IMR-90 (cell line): ENCODE data around the gene H3-3A. TPM values are rescaled to one million over a fixed set of nuclear protein-coding genes. Genes with fewer than 3 reads are reported as not detected.

Experiments
- ATAC-seq: fragments of 200-7000 bp; cut with Tn5 transposase; 2 replicates; pipeline ENCODE4 v1.9.1; 2020; ENCODE audit warnings: low read depth, mild to moderate bottlenecking, moderate library complexity
- BruUV-seq: library from RNA; stranded (reverse); fragments of 400-500 nt; replicated peaks from 2 replicates; lab custom pipeline; 2021; lab: Mats Ljungman, UMichigan
- CTCF ChIA-PET: fragments of 300-600 bp; formaldehyde crosslinking; extraction: SDS; loops from one replicate; lab custom pipeline; 2021; ENCODE audit warnings: antibody characterized with exemption; lab: Yijun Ruan, JAX
- POLR2A ChIA-PET: fragments of 300-600 bp; sonication (Branson Sonifier 250); formaldehyde crosslinking; loops from one replicate; lab custom pipeline; 2022; ENCODE audit warnings: antibody characterized with exemption; ENCODE audit not compliant: unreplicated experiment; lab: Charles Lee
- DNase-seq: peaks from one replicate; pipeline ENCODE4 v3.0.0; 2013
- H2AFZ ChIP-seq: replicated peaks from 2 replicates; pipeline ENCODE3; 2013; ENCODE audit warnings: low read length, mild to moderate bottlenecking; ENCODE audit not compliant: poor library complexity
- H2AK5ac ChIP-seq: 2 replicates; pipeline ENCODE4 v1.6.1; 2013; ENCODE audit warnings: low read depth, low read length, inconsistent platforms
- H2AK9ac ChIP-seq: replicated peaks from 2 replicates; pipeline ENCODE3; 2013; ENCODE audit warnings: mild to moderate bottlenecking, low read depth, low read length, moderate library complexity; ENCODE audit not compliant: poor library complexity
- H2BK120ac ChIP-seq: 2 replicates; pipeline ENCODE4 v1.6.1; 2013; ENCODE audit warnings: low read depth, low read length, inconsistent platforms
- H2BK15ac ChIP-seq: 3 replicates; pipeline ENCODE4 v1.6.1; 2013; ENCODE audit warnings: low read depth, low read length, inconsistent platforms
- H2BK20ac ChIP-seq: 2 replicates; pipeline ENCODE4 v1.6.1; 2013; ENCODE audit warnings: low read depth, mild to moderate bottlenecking, inconsistent platforms, low read length, moderate library complexity
- H2BK5ac ChIP-seq: 2 replicates; pipeline ENCODE4 v1.6.1; 2013; ENCODE audit warnings: mild to moderate bottlenecking, low read depth, low read length, inconsistent platforms; ENCODE audit not compliant: poor library complexity, severe bottlenecking
- H3K14ac ChIP-seq: replicated peaks from 2 replicates; pipeline ENCODE4 v1.6.1; 2013; ENCODE audit warnings: low read depth, low read length, inconsistent platforms
- H3K18ac ChIP-seq: 2 replicates; pipeline ENCODE4 v1.6.1; 2013; ENCODE audit warnings: low read depth, low read length, control low read depth
- H3K23ac ChIP-seq: 2 replicates; pipeline ENCODE4 v1.6.1; 2013; ENCODE audit warnings: low read depth, low read length, inconsistent platforms
- H3K27ac ChIP-seq: 2 replicates; pipeline ENCODE4 v1.5.1; 2013; ENCODE audit warnings: mild to moderate bottlenecking, control low read depth, low read length; ENCODE audit not compliant: insufficient read depth
- H3K27me3 ChIP-seq: 2 replicates; pipeline ENCODE4 v1.6.1; 2013; ENCODE audit warnings: low read length; ENCODE audit not compliant: control insufficient read depth, insufficient read depth
- H3K36me3 ChIP-seq: 2 replicates; pipeline ENCODE4 v1.6.1; 2013; ENCODE audit warnings: low read length, mixed read lengths; ENCODE audit not compliant: control insufficient read depth, insufficient read depth
- H3K4ac ChIP-seq: 2 replicates; pipeline ENCODE4 v1.6.1; 2013; ENCODE audit warnings: low read depth, low read length, inconsistent platforms
- H3K4me1 ChIP-seq: 2 replicates; pipeline ENCODE4 v1.6.1; 2013; ENCODE audit warnings: low read length, mixed read lengths; ENCODE audit not compliant: control insufficient read depth, insufficient read depth
- H3K4me2 ChIP-seq: 2 replicates; pipeline ENCODE4 v1.6.1; 2013; ENCODE audit warnings: low read depth, mild to moderate bottlenecking, control low read depth, low read length, moderate library complexity
- H3K4me3 ChIP-seq: 2 replicates; pipeline ENCODE4 v1.5.1; 2013; ENCODE audit warnings: low read depth, mild to moderate bottlenecking, control low read depth, low read length, moderate library complexity; ENCODE audit not compliant: insufficient read depth
- H3K56ac ChIP-seq: 2 replicates; pipeline ENCODE4 v1.6.1; 2013; ENCODE audit warnings: low read length, inconsistent platforms; ENCODE audit not compliant: insufficient read depth; ENCODE audit errors: extremely low read depth
- H3K79me1 ChIP-seq, 2 experiments: 2 replicates each; pipeline ENCODE4 v1.6.1; 2013; ENCODE audit warnings: low read length in 2 of 2, inconsistent platforms in 1 of 2, low read depth in 1 of 2
- H3K9ac ChIP-seq: 2 replicates; pipeline ENCODE4 v1.6.1; 2013; ENCODE audit warnings: low read depth, low read length, control low read depth
- H3K9me1 ChIP-seq: 2 replicates; pipeline ENCODE4 v1.6.1; 2013; ENCODE audit warnings: low read length, inconsistent platforms; ENCODE audit not compliant: insufficient read depth
- H3K9me3 ChIP-seq: 2 replicates; pipeline ENCODE4 v1.6.1; 2013; ENCODE audit warnings: low read length; ENCODE audit not compliant: control insufficient read depth, insufficient read depth
- H4K20me1 ChIP-seq: 2 replicates; pipeline ENCODE4 v1.6.1; 2013; ENCODE audit warnings: low read length, inconsistent platforms; ENCODE audit not compliant: insufficient read depth
- H4K5ac ChIP-seq: 2 replicates; pipeline ENCODE4 v1.6.1; 2013; ENCODE audit warnings: mild to moderate bottlenecking, low read depth, low read length, control low read depth
- H4K8ac ChIP-seq, 2 experiments: 2 replicates each; pipeline ENCODE4 v1.6.1; 2013; ENCODE audit warnings: low read depth in 2 of 2, low read length in 2 of 2, control low read depth in 1 of 2, inconsistent platforms in 1 of 2
- H4K91ac ChIP-seq: 2 replicates; pipeline ENCODE4 v1.6.1; 2013; ENCODE audit warnings: low read depth, low read length, inconsistent platforms; ENCODE audit not compliant: insufficient read depth
- BHLHE40 ChIP-seq: fragments of 150-350 bp; IDR thresholded peaks from 2 replicates; pipeline ENCODE4 v1.6.1; 2016; ENCODE audit warnings: mild to moderate bottlenecking, low read depth, low read length
- CEBPB ChIP-seq: IDR thresholded peaks from 2 replicates; pipeline ENCODE4 v1.6.1; 2012; ENCODE audit warnings: low read depth, low read length, improper control_type of control experiment
- CHD1 ChIP-seq: IDR thresholded peaks from 2 replicates; pipeline ENCODE4 v1.6.1; 2012; ENCODE audit warnings: low read depth, low read length, improper control_type of control experiment
- FOS ChIP-seq: fragments of 150-350 bp; IDR thresholded peaks from 2 replicates; pipeline ENCODE4 v1.6.1; 2016; ENCODE audit warnings: low read depth, low read length
- MAFK ChIP-seq: IDR thresholded peaks from 2 replicates; pipeline ENCODE4 v1.6.1; 2012; ENCODE audit warnings: low read depth, low read length, improper control_type of control experiment
- MAZ ChIP-seq: IDR thresholded peaks from 2 replicates; pipeline ENCODE4 v1.6.1; 2012; ENCODE audit warnings: low read depth, mild to moderate bottlenecking, low read length, improper control_type of control experiment, moderate library complexity, borderline replicate concordance
- MXI1 ChIP-seq: IDR thresholded peaks from 2 replicates; pipeline ENCODE4 v1.6.1; 2012; ENCODE audit warnings: low read depth, mild to moderate bottlenecking, low read length, moderate library complexity, borderline replicate concordance
- NFE2L2 ChIP-seq: fragments of 150-350 bp; IDR thresholded peaks from 2 replicates; pipeline ENCODE4 v1.6.1; 2016; ENCODE audit warnings: low read depth, mild to moderate bottlenecking, low read length
- POLR2A ChIP-seq: IDR thresholded peaks from 2 replicates; pipeline ENCODE4 v1.6.1; 2012; ENCODE audit warnings: mild to moderate bottlenecking, low read depth, low read length
- RAD21 ChIP-seq: IDR thresholded peaks from 2 replicates; pipeline ENCODE4 v1.6.1; 2012; ENCODE audit warnings: low read length, improper control_type of control experiment
- RCOR1 ChIP-seq: IDR thresholded peaks from 2 replicates; pipeline ENCODE4 v1.6.1; 2012; ENCODE audit warnings: mild to moderate bottlenecking, low read length, improper control_type of control experiment; ENCODE audit not compliant: insufficient replicate concordance
- RFX5 ChIP-seq: IDR thresholded peaks from 2 replicates; pipeline ENCODE4 v1.8.0; 2012; ENCODE audit warnings: low read depth, mild to moderate bottlenecking, low read length, moderate library complexity
- SMC3 ChIP-seq: fragments of 150-350 bp; IDR thresholded peaks from 2 replicates; pipeline ENCODE4 v1.6.1; 2016; ENCODE audit warnings: low read depth, mild to moderate bottlenecking, antibody characterized with exemption, low read length, moderate library complexity
- WGBS, 2 experiments: methylation state at CpG; one replicate each; pipeline versions ENCODE4 v1.1.5 to v1.1.7; 2013; ENCODE audit warnings: missing lambda C conversion rate in 2 of 2; ENCODE audit not compliant: insufficient read length in 1 of 2; ENCODE audit errors: extremely low coverage in 2 of 2; 5-methylcytosine and 5-hydroxymethylcytosine counted together
- dilution Hi-C: fragments of 300-500 bp; cut with HindIII; formaldehyde crosslinking; loops from one replicate; pipeline ENCODE4 v1.14.3; 2018; ENCODE audit warnings: low sequenced_read_pairs; ENCODE audit not compliant: unreplicated experiment
- in situ Hi-C: fragments of 300-500 bp; cut with MboI; formaldehyde crosslinking; loops from 3 replicates; pipeline ENCODE4 v1.14.3; 2019; ENCODE audit warnings: low sequenced_read_pairs, inconsistent platforms, mixed read lengths
- intact Hi-C: fragments of 100-400 bp; cut with micrococcal nuclease; formaldehyde crosslinking; loops from 2 replicates; pipeline ENCODE4 v1.10.0; 2022
- polyA plus RNA-seq, 3 experiments: library from polyadenylated mRNA; depleted of rRNA; stranded (reverse); fragments of >200 nt; gene quantifications; 2 replicates each; pipeline ENCODE4 v1.2.3, GENCODE V29; 2012; ENCODE audit warnings: low replicate concordance in 1 of 3
- total RNA-seq: library from RNA; depleted of rRNA; stranded (reverse); fragments of >200 nt; gene quantifications from 2 replicates; pipeline ENCODE4 v1.2.3, GENCODE V29; 2012
- TF ChIP-seq, protein P1 (sequence below): fragments of 150-350 bp; IDR thresholded peaks from 2 replicates; pipeline ENCODE4 v1.6.1; 2017; ENCODE audit warnings: mild to moderate bottlenecking, antibody characterized with exemption, low read length, low read depth
- TF ChIP-seq, protein P2 (sequence below): fragments of 150-350 bp; IDR thresholded peaks from 2 replicates; pipeline ENCODE4 v1.6.1; 2016; ENCODE audit warnings: low read depth, mild to moderate bottlenecking, low read length, moderate library complexity, borderline replicate concordance

The H3-3A gene
- total and polyA plus RNA-seq, 2 of the 4 experiments (the other 2 are of a cell fraction) = 188 to 256 TPM

DNA sequence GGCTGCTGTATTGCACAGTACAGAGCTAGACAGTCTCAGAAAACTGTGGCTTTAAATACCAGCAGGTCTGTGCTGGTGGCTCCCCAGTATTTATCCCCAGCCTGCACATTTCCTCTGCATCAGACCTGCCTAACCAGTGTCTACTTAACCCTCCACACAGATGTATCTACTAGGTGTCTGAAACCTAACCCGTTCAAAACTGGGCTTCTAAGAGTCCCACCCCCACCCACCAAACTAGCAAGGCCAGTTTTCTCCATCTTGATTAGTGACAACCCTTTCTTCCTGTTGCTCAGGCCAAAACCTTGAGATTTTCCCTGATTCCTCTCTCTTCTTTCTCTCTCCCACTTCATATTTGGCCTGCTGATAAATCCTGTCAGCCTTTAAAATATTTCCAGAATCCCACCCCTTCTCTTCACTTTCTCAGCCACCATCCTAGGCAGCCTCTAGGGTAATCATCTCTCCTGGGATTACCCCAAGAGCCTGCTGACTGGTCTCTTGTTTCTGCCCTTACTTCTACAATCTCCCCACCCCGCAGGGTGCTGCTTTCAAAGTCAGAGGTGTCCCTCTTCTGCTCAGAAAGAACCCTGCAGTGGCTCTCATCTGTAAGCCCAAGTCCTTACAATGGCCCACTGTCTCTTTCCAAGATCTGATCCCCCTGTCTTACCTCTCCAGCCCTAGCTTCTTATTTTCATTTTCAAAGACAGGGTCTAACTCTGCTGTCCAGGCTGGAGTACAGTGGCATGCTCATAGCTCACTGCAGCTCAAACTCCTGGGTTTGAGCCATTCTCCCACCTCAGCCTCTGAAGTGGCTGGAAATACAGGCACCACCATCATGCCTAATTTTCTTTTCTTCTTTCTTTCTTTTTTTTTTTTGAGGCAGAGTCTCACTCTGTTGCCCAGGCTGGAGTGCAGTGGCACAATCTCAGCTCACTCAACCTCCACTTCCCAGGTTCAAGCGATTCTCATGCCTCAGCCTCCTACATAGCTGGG is 45.2 kb downstream of the H3-3A start:
- H3K27me3 ChIP-seq = no peaks in the 10 kb centered on the region
- no peak overlapping the region for H3K27ac ChIP-seq
- H2AK9ac ChIP-seq = peak overlapping the region; percentile 34
- POLR2A ChIA-PET = no interaction called here
- in situ Hi-C loops (no loop called here), intact Hi-C loops (loop anchor here (2.0 kb wide), 1 partner anchor 43 kb away; no protein-coding TSS in a partner anchor), dilution Hi-C loops (no loop called here)
- H3K79me1 ChIP-seq = no peaks in the 10 kb centered on the region
- BruUV-seq = no TSS peak
- CTCF ChIA-PET = interaction anchor here (0.7 to 1.7 kb wide), 3 partner anchors 25 to 630 kb away, joined by 3 to 10 read pairs (median 4); no protein-coding TSS in a partner anchor
- H3K14ac ChIP-seq = no peak overlapping the region
- no peaks in the 10 kb centered on the region for H3K36me3 ChIP-seq
- no peaks in the 10 kb centered on the region for H3K9me3 ChIP-seq
- no peak overlapping the region for H2BK15ac ChIP-seq
- no peak overlapping the region for H4K5ac ChIP-seq
- no peak overlapping the region for H4K91ac ChIP-seq
- DNase-seq (no peak), ATAC-seq (no peak)
- H2AFZ ChIP-seq = peak overlapping the region; percentile 49
- no peak overlapping the region for H2BK120ac ChIP-seq
- H3K4me1 ChIP-seq = peaks cover 4% of the 10 kb centered on the region; the same call in 1 of the 2 replicates
- no peak overlapping the region for H3K9ac ChIP-seq
- H2AK5ac ChIP-seq = no peak overlapping the region
- no peaks in the 10 kb centered on the region for H3K9me1 ChIP-seq
- H3K18ac ChIP-seq = no peak overlapping the region
- no peaks in the 10 kb centered on the region for H4K20me1 ChIP-seq
- H2BK20ac ChIP-seq = no peak overlapping the region
- H3K4ac ChIP-seq = no peak overlapping the region
- H3K23ac ChIP-seq = no peak overlapping the region
- no peak overlapping the region for H3K4me3 ChIP-seq
- H3K56ac ChIP-seq = no peak overlapping the region
- no peak overlapping the region for H2BK5ac ChIP-seq
- H4K8ac ChIP-seq = no peak overlapping the region; a peak in 1 of 4 replicates
- no peak overlapping the region for H3K4me2 ChIP-seq
- no CpG with 5 or more reads among the region's 3 CpGs for WGBS, 2 experiments
- TF ChIP-seq BHLHE40 (no peak), MAZ (no peak), RCOR1 (no peak), CHD1 (no peak), FOS (no peak), SMC3 (no peak), NFE2L2 (no peak), RFX5 (no peak), MAFK (no peak), MXI1 (no peak), CEBPB (no peak), RAD21 (no peak), POLR2A (no peak)
- TF ChIP-seq, protein P1, sequence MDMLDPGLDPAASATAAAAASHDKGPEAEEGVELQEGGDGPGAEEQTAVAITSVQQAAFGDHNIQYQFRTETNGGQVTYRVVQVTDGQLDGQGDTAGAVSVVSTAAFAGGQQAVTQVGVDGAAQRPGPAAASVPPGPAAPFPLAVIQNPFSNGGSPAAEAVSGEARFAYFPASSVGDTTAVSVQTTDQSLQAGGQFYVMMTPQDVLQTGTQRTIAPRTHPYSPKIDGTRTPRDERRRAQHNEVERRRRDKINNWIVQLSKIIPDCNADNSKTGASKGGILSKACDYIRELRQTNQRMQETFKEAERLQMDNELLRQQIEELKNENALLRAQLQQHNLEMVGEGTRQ = no peak
- TF ChIP-seq, protein P2, sequence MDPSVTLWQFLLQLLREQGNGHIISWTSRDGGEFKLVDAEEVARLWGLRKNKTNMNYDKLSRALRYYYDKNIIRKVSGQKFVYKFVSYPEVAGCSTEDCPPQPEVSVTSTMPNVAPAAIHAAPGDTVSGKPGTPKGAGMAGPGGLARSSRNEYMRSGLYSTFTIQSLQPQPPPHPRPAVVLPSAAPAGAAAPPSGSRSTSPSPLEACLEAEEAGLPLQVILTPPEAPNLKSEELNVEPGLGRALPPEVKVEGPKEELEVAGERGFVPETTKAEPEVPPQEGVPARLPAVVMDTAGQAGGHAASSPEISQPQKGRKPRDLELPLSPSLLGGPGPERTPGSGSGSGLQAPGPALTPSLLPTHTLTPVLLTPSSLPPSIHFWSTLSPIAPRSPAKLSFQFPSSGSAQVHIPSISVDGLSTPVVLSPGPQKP = no peak
